ENCODE data around the gene COL4A3.

Gene COL4A3

GRCh38 chr2:227163998-227164762 lies at the start of gene COL4A3, which contains the start of gene COL4A4:
Gene COL4A3, plus strand, starts transcription at chr2:227164624. Its CDS starts 103 bp downstream, at chr2:227164727.
Gene COL4A4, minus strand, starts transcription at chr2:227164205. Its CDS starts 16,722 bp downstream, at chr2:227147483.
- DNase-seq, result peak; percentile 37
- H3K27ac ChIP-seq, result no peak within 1 kb of the TSS
- no peaks in the 10 kb centered on the region for H3K36me3 ChIP-seq
- no peak for TF ChIP-seq CTCF (IDR thresholded peaks at IDR 0.05; ENCODE audit: low read depth, low read length)
- H3K9me3 ChIP-seq (ENCODE audit: severe bottlenecking), result no peaks in the 10 kb centered on the region
- H3K4me3 ChIP-seq (ENCODE audit: low read depth, low read length), result peak within 1 kb of the TSS; percentile 54
- H3K27me3 ChIP-seq (ENCODE audit: insufficient read depth, low read depth, severe bottlenecking), result peaks cover 41% of the 10 kb centered on the region

GRCh38 chr2:227115761-227116160 lies 48.7 kb upstream of the COL4A3 start:
- Histone ChIP-seq H3K27me3 (ENCODE audit: insufficient read depth, low read depth, severe bottlenecking) (no peaks in the 10 kb centered on the region), H3K9me3 (ENCODE audit: severe bottlenecking) (no peaks in the 10 kb centered on the region), H3K27ac (no peak overlapping the region), H3K4me3 (ENCODE audit: low read depth, low read length) (no peak overlapping the region), H3K36me3 (no peaks in the 10 kb centered on the region)
- no peak for DNase-seq
- TF ChIP-seq CTCF (IDR thresholded peaks at IDR 0.05; ENCODE audit: low read depth, low read length), result no peak

GRCh38 chr2:227117027-227117426 lies 47.4 kb upstream of the COL4A3 start:
- Histone ChIP-seq H3K4me3 (ENCODE audit: low read depth, low read length) (no peak overlapping the region), H3K9me3 (ENCODE audit: severe bottlenecking) (no peaks in the 10 kb centered on the region), H3K27me3 (ENCODE audit: insufficient read depth, low read depth, severe bottlenecking) (no peaks in the 10 kb centered on the region), H3K27ac (no peak overlapping the region), H3K36me3 (no peaks in the 10 kb centered on the region)
- DNase-seq, result no peak
- TF ChIP-seq CTCF (IDR thresholded peaks at IDR 0.05; ENCODE audit: low read depth, low read length), result no peak

GRCh38 chr2:227117852-227118251 lies 46.6 kb upstream of the COL4A3 start:
- H3K9me3 ChIP-seq (ENCODE audit: severe bottlenecking), result no peaks in the 10 kb centered on the region
- no peak overlapping the region for H3K4me3 ChIP-seq (ENCODE audit: low read depth, low read length)
- no peak for TF ChIP-seq CTCF (IDR thresholded peaks at IDR 0.05; ENCODE audit: low read depth, low read length)

GRCh38 chr2:227118353-227118752 lies 46.1 kb upstream of the COL4A3 start:
- no peak for TF ChIP-seq CTCF (IDR thresholded peaks at IDR 0.05; ENCODE audit: low read depth, low read length)
- Histone ChIP-seq H3K27me3 (ENCODE audit: insufficient read depth, low read depth, severe bottlenecking) (no peaks in the 10 kb centered on the region), H3K9me3 (ENCODE audit: severe bottlenecking) (no peaks in the 10 kb centered on the region), H3K4me3 (ENCODE audit: low read depth, low read length) (no peak overlapping the region), H3K27ac (no peak overlapping the region), H3K36me3 (no peaks in the 10 kb centered on the region)
- DNase-seq, result no peak

More at GRCh38 chr2:227117852-227118251, 46.6 kb upstream of the COL4A3 start:
- no peaks in the 10 kb centered on the region for H3K27me3 ChIP-seq (ENCODE audit: insufficient read depth, low read depth, severe bottlenecking)
- H3K27ac ChIP-seq, result no peak overlapping the region
- no peaks in the 10 kb centered on the region for H3K36me3 ChIP-seq
- DNase-seq, result no peak

All from WERI-Rb-1 (cell line).